ENCODE data around the gene PSME4. TPM values are rescaled to one million over a fixed set of nuclear protein-coding genes. Genes with fewer than 3 reads are reported as not detected.

Gene PSME4
- total RNA-seq, 1 donor from 2014 or later, result 63.9 TPM

DNA sequence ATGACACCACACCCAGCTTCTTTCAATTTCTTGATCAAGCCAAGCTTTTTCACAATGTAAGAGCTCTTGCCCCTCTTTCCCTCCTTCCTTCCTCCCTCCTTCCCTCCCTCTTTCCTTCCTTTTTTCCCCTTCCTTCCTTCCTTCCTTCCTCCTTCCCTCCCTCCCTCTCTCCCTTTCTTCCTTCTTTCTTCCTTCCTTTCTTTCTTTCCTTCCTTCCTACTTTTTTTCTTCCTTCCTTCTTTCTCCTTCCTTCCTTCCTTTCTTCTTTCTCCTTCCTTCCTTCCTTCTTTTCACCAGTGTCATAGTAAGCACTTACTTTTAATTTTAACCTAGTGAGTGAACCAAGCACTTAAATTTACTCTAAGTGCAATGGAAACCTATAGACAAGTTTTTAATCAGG lies 21.2 kb upstream of the PSME4 start:
- DNase-seq (ENCODE audit: low spot score, unreplicated experiment), result no peak
- Mint-ChIP-seq H3K9me3 (ENCODE audit: low read depth) (no peaks in the 10 kb centered on the region), H3K4me1 (ENCODE audit: low read depth) (peaks cover 4% of the 10 kb centered on the region), H3K27ac (no peak overlapping the region), H3K4me3 (ENCODE audit: low read depth) (no peak overlapping the region), H3K27me3 (no peaks in the 10 kb centered on the region), H3K36me3 (ENCODE audit: insufficient read depth) (peaks cover 2% of the 10 kb centered on the region)
- TF ChIP-seq, protein P1, sequence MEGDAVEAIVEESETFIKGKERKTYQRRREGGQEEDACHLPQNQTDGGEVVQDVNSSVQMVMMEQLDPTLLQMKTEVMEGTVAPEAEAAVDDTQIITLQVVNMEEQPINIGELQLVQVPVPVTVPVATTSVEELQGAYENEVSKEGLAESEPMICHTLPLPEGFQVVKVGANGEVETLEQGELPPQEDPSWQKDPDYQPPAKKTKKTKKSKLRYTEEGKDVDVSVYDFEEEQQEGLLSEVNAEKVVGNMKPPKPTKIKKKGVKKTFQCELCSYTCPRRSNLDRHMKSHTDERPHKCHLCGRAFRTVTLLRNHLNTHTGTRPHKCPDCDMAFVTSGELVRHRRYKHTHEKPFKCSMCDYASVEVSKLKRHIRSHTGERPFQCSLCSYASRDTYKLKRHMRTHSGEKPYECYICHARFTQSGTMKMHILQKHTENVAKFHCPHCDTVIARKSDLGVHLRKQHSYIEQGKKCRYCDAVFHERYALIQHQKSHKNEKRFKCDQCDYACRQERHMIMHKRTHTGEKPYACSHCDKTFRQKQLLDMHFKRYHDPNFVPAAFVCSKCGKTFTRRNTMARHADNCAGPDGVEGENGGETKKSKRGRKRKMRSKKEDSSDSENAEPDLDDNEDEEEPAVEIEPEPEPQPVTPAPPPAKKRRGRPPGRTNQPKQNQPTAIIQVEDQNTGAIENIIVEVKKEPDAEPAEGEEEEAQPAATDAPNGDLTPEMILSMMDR (IDR thresholded peaks at IDR 0.05; ENCODE audit: unreplicated experiment), result no peak

DNA sequence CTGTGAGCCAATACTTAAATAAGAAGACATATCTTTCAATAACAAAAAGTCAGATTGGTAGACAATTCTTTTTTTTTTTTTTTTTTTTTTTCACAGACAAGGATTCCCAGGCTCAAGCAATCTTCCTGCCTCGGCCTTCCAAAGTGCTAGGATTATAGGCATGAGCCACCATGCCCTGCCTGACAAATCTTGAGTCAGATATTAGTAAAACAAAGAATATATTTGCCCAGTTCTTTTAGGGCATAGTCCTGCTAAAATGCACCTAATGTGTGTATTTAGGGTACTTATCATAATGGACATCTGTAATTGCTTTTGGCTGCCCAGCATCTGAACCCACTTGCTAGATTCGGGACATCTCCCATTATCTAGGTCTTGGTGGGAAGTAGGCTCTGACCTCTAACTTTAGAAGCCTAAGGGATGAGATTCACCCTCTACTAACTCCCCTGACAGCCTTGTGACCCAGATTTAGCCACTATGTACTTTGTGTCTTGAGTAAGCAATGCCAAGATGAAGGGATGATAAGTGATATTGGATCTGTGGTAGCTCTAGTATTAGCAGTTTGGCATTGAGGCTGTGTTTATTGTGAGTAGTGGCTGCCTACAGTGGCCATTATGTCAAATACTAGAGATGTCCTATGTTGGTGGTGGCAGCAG lies 18.5 kb upstream of the PSME4 start:
- TF ChIP-seq, protein P1 (IDR thresholded peaks at IDR 0.05; ENCODE audit: unreplicated experiment), result no peak
- no peak for DNase-seq (ENCODE audit: low spot score, unreplicated experiment)
- peaks cover 1% of the 10 kb centered on the region for H3K36me3 Mint-ChIP-seq (ENCODE audit: insufficient read depth)
- H3K9me3 Mint-ChIP-seq (ENCODE audit: low read depth), result no peaks in the 10 kb centered on the region
- H3K4me1 Mint-ChIP-seq (ENCODE audit: low read depth), result peaks cover 4% of the 10 kb centered on the region
- H3K27me3 Mint-ChIP-seq, result no peaks in the 10 kb centered on the region
- H3K4me3 Mint-ChIP-seq (ENCODE audit: low read depth), result no peak overlapping the region
- no peak overlapping the region for H3K27ac Mint-ChIP-seq

DNA sequence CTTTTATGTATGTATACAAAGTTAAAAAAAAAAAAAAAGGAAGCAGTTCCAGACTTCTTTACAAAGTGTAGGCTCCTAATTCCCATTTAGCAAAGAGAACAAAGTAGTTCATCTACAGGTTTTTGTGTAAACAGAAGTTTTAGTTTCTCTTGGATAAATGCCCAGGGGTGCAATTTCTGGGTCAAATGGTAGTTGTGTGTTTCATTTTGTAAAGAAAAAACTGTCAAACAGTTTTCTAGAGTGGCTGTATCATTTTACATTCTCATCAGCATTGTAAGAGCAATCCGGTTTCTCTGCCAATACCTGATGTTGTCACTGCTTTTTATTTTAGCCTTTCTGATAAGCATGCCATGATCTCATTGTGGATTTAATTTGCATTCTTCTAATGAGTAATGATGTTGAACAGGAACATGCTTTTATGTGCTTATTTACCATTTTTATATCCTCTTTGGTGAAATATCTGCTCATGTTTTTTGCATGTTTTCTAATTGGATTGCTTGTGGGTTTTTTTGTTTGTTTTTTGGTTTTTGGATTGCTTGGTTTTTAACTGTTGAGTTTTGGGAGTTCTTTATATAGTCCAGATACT lies 16.6 kb upstream of the PSME4 start:
- DNase-seq (ENCODE audit: low spot score, unreplicated experiment), result no peak
- H3K27me3 Mint-ChIP-seq, result no peaks in the 10 kb centered on the region
- TF ChIP-seq, protein P1 (IDR thresholded peaks at IDR 0.05; ENCODE audit: unreplicated experiment), result no peak
- H3K4me1 Mint-ChIP-seq (ENCODE audit: low read depth), result peaks cover 4% of the 10 kb centered on the region
- H3K36me3 Mint-ChIP-seq (ENCODE audit: insufficient read depth), result no peaks in the 10 kb centered on the region
- H3K4me3 Mint-ChIP-seq (ENCODE audit: low read depth), result no peak overlapping the region
- no peak overlapping the region for H3K27ac Mint-ChIP-seq
- no peaks in the 10 kb centered on the region for H3K9me3 Mint-ChIP-seq (ENCODE audit: low read depth)

DNA sequence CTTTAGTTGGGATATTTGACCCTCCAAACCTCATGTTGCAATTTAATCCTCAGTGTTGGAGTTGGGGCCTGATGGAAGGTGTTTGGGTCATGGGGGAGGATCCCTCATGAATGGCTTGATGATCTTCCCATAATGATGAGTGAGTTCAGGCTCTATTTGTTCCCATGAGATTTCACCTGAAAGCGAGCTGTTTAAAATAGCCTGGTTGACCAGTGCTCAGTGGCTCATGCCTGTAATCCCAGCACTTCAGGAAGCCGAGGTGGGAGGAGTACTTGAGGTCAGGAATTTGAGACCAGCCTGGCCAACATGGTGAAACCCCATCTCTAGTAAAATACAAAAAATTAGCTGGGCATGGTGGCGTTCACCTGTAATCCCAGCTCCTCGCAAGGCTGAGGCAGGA lies 14.9 kb upstream of the PSME4 start:
- H3K36me3 Mint-ChIP-seq (ENCODE audit: insufficient read depth), result peaks cover 3% of the 10 kb centered on the region
- no peaks in the 10 kb centered on the region for H3K27me3 Mint-ChIP-seq
- H3K27ac Mint-ChIP-seq, result no peak overlapping the region
- H3K4me3 Mint-ChIP-seq (ENCODE audit: low read depth), result no peak overlapping the region
- peaks cover 4% of the 10 kb centered on the region for H3K4me1 Mint-ChIP-seq (ENCODE audit: low read depth)
- DNase-seq (ENCODE audit: low spot score, unreplicated experiment), result no peak
- TF ChIP-seq, protein P1 (IDR thresholded peaks at IDR 0.05; ENCODE audit: unreplicated experiment), result no peak
- H3K9me3 Mint-ChIP-seq (ENCODE audit: low read depth), result peaks cover 4% of the 10 kb centered on the region

DNA sequence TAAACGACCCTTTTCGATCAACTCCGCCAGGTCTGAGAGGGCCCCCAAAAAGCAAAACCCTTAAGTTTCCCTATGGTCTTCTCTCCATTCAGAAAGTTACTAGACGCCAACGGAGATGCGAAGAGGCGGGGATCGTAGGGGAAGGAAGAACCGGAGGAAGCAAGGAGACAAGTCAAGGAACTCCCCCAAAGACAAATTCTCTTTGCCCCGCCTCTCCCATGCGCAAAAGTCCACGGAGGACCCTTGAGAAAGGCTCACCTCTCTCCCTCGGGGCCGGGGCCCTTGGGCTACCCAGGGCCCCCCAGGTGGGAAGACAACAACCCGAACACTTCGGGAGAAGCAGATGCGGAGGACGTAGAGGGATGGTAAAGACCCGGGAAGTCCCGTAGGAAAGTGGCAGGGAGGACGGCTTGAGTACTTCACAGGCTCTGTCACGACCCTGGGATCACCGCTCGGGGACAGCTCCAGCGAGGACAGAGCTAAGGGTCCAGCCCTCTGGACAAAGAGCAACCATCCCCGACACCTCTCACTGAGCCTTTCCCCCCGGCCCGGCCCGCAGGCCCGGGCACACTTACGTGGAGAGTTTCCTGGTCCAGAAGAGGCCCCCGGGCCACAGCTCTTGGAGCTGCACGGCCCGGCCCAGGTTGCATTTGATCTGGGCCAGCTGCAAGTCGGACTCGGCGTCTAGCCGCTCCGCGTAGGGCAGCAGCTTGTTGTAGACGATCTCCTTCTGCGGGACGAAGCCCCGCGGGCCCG lies 647 bp downstream of the PSME4 start:
- Mint-ChIP-seq H3K4me1 (ENCODE audit: low read depth) (peaks cover 28% of the 10 kb centered on the region), H3K27ac (peak overlapping the region; percentile 96), H3K9me3 (ENCODE audit: low read depth) (no peaks in the 10 kb centered on the region), H3K36me3 (ENCODE audit: insufficient read depth) (peaks cover 7% of the 10 kb centered on the region), H3K4me3 (ENCODE audit: low read depth) (peak overlapping the region; percentile 80), H3K27me3 (no peaks in the 10 kb centered on the region)
- no peak for DNase-seq (ENCODE audit: low spot score, unreplicated experiment)
- TF ChIP-seq, protein P1 (IDR thresholded peaks at IDR 0.05; ENCODE audit: unreplicated experiment), result no peak

All from progenitor cell of endocrine pancreas (in vitro differentiated cells).